NCI-H510A (cell line): ENCODE data around the gene SERPINB10.
A peak's percentile ranks its signal among the peaks of the same experiment; 100 is the strongest.

Source experiments
- DNase-seq: peaks from one replicate; lab custom pipeline; 2025; lab: John Stamatoyannopoulos, UW

Gene SERPINB10

DNA sequence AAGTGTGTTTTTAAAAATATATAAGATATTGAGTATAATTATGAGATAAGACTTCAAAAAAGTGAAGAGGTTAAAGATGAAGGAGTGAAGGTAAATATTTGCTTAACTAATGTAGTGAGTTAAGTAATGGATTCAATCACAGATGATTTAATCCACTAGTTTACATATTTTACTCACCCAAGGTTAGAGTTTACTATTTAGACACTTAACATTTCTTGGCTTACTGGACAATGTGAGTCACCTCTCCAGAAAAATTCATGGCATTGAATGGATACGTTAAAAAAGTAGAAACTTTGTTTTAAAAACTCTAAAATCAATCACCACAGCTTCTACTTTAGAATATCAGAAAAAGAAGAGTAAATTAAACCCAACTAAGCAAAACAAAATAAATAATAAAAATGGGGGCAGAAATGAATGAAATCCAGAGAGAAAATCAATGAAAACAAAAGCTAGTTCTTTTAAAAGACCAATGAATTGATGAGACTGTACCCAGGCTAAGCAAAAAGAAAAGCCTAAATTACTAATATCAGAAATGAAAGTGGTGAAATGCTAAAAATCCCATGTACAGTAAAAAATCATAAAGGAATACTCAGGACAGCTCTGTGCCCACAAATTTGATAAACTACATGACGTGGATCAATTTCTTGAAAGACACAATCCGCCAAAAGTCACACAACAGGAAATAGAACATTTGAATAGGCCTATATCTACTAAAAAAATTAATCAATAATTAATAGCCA lies 39.5 kb downstream of the SERPINB10 start:
- DNase-seq, result no peak

DNA sequence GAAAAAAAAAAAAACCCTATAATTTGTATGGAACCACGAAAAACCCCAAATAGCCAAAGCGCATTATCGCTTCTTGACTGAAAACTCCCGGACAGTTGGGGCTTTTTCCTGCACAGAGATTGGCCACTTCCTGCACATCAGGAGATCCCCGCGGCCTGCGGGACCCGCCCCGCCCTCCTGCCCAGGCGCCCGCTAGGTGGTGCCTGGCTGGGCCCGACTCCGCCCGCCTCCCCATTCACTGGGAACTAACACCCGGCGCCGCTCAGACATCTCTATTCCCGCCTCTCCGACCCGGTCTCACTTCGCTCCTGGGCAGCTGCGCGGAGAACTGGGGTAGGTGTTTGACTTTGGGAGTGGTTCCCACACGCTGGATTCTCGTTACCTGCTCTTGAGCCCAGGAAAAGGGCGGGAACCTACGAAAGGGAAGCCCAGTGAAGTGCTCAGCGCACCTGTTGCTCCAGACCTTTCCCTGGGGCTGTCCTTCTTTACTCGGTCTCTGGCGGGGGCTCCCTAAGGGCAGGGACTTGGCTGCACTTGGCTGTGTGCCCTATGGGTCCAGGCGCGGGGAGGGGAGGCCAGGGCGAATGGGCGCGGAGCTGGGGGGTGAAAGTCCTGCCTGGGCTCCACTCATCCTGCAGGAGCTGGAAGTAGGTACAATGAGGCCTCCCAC lies 41.4 kb downstream of the SERPINB10 start, which contains the start of gene HMSD:
TSS of gene HMSD (plus strand) at position 234 of the 670 bp plus-strand sequence. CDS start 4,155 bp downstream, outside the sequence.
- DNase-seq, result peak; percentile 97

GRCh38 chr18:63951302-63951705 lies 43.5 kb downstream of the SERPINB10 start:
- DNase-seq, result no peak

DNA sequence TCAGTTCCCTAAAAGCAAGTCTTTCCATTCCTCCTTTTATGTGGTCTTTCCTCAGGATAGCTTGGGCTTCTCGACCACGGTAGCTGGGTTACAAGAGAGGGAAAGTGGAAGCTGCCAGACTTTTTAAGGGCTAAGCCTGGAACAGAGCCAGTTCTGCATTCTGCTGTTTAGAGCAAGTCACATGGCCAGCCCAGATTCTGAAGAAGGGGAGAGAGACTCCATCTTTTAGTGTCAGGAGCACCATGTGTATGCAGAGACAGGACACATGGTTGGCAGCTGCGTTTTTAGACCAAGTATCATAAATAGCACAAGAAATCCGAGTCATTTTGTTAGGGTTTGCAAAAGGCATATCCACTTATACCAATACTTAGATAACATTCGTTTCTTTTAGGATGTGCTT lies 46.1 kb downstream of the SERPINB10 start:
- no peak for DNase-seq

DNA sequence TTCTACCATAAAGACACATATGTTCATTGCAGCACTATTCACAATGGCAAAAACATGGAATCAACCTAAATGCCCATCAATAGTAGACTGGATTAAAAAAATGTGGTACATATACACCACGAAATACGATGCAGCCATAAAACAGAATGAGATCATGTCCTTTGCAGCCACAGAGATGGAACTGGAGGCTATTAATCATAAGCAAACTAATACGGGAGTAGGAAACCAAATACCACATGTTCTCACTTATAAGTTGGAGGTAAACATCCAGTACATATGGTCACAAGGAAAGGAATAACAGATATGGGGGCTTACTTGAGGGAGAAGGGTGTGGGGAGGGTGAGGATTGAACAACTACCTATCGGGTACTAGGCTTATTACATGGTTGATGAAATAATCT lies 49.0 kb downstream of the SERPINB10 start:
- no peak for DNase-seq

- no peak for DNase-seq
These were observed 53.1 kb downstream of the SERPINB10 start for GRCh38 chr18:63960891-63961290.

DNA sequence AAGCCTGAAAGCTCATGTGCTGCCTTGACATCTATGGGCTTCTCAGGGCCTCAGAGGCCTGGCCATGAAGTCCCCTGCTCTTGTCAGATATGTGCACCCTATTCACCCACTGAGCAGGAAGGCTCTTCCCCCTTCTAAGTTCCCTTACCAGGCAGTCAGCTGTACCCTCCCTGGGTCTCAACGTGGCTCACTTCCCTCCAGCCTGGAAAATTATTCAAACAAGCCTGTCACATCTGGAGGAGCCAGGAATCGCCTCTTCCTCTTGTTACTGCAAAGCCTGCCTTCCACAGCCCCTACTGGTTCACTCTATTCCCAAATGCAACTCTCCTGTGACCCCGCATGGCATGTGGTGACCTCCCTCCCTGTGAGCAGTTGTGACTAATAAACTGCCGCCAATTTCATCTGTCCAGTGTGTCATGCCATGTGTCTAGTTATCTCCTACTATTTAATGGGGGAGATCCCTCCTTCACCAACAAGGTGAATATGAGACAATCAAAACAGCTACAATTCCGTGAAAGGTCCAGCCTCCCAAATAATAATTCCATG lies 53.8 kb downstream of the SERPINB10 start:
- DNase-seq, result no peak

DNA sequence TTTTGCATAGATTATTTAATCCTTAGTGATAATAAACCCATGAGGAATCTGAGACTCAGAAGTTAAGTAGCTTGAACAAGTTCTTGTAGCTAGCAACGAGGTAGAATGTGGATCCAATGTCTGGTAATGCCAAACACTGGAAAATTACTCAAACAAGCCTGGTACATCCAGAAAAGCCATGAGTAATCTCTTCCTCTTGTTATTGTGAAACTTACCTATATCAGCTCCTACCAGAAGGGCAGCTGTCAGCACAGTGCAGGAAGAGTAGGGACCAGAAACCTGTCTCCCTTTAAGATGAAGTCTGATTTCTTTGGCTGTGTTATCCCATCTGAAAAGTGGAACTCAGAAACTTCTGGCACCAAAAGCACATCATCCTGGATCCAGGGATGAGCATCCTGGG lies 54.4 kb downstream of the SERPINB10 start:
- DNase-seq, result no peak

DNA sequence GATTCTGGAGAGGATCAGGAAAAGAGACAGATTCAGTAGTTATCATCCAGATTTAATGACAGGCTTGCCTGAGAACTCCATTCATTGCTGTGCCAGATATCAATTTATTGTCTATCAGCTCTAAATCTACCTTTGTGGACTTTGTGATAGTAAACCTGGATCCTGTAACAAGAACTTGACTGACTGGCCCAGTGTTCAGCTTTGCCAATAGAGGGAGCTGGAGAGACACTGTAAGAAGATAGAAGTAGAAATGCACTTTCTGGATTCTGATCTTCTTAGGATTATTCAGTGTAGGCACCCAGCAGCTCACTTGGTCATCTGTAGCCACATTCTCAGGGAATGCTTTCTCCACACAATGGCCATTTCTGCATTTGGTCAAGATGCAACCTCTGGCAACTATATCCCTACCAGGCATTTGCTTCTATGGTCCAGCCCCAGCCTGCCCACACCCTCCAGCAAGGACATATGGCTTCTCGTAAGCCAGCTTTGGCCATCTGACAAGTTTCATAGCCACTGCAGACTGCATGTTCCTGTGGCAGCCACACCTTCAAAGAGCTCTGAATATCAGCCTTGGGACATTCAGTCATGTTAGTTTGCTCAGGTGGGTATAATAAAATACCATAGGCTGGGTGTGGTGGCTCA lies 56.0 kb downstream of the SERPINB10 start:
- peak; percentile 19 for DNase-seq

DNA sequence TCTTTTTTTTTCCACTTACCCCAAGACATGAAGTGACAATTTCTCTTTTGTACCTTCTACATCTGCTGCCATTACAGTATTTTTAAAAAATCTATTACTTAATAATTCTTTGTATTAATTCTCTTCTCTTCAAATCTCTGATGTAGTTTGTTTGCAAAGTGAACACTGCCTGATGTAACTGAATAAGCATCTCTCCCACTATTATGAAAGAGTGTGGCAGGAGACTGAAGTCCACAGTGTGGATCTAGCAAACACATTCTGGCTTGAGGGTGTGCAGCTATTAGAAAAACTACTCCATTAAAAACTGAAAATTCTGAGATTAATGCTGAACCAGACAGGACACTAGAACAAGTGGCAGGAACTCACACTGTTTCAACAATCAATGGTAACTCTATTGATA lies 57.1 kb downstream of the SERPINB10 start:
- DNase-seq, result no peak

- no peak for DNase-seq
These were observed 58.1 kb downstream of the SERPINB10 start for GRCh38 chr18:63965716-63966330.

- peak; percentile 98 for DNase-seq
These were observed 62.4 kb downstream of the SERPINB10 start, which contains the start of gene SERPINB8 for GRCh38 chr18:63969942-63970808. TSS of gene SERPINB8 (plus strand) at chr18:63970081. CDS start at chr18:63978309, 8,228 bp downstream.

- DNase-seq, result peak; percentile 78
These were observed 63.0 kb downstream of the SERPINB10 start for GRCh38 chr18:63970809-63971205.

- no peak for DNase-seq
These were observed 63.7 kb downstream of the SERPINB10 start for GRCh38 chr18:63971320-63972001.

DNA sequence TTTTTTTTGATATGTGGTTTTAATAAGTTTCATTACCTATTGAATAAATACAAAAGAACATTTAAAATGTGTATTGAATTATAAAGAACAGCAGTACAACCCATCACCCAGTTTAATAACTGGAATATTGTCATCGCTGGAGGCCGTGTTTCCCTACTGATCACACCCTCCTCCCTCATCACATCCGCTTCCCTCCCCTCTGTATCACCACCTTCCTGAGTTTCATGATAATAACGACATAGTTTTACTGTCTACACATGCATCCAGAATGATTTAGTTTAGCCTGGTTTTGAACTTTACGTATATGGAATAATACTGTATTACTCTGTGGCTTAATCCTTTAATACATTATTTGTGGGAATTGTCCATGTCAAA lies 64.2 kb downstream of the SERPINB10 start:
- DNase-seq, result no peak

DNA sequence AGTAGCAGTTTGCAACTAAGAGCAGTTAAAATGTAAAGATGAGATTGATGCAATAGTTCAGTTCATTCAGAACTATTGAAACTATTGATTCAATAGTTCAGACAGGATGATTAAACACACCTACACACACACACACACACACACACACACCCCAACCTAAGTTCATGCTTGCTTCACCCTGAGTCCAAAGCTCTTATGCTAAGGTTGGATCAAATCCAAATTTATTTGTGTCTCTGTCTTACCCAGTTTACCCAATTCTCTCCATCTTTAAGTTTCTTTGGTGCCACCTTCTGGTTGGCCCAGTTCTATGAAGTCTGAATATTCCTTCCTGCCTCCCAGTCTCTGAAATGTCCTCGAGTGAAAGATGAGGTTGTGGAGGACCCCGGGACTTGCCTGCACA lies 67.2 kb downstream of the SERPINB10 start:
- DNase-seq, result no peak

- DNase-seq, result no peak
These were observed 67.9 kb downstream of the SERPINB10 start for GRCh38 chr18:63975628-63976027.

DNA sequence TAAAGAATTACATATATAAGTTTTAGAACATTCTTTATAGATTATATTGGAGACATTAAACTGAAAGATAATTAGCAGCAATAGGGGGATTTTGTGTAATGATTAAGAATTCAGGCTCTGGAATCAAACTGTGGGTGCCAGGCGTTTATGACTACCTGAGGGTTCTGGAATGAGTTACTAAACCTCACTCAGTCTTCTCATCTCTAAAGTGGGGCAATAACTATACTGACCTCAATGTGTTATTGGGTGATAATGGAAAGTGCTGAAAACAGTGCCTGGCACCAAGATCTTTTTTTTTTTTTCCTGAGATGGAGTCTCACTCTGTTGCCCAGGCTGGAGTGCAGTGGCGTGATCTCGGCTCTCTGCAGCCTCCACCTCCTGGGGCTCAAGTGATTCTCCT lies 69.3 kb downstream of the SERPINB10 start:
- no peak for DNase-seq

GRCh38 chr18:63979409-63979920 lies 71.7 kb downstream of the SERPINB10 start:
- peak; percentile 35 for DNase-seq

DNA sequence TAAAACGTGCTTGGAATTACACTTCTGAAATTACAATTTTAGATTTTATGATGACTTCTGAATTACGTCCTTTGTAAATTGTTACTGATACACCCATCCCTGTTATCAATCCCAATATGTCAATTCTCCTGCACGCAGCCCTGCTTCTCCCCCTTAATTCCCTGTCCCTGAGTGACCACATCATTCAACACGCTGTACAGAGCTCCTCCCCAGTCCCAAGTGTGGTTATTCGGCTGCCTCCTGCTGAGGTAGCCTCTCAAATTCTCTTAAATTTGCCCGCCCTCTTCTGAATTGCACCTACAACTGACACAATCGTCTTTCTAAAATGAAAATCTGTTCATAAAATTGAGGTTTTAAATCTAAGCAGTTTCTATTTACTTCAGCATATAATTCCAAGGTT lies 72.3 kb downstream of the SERPINB10 start:
- no peak for DNase-seq
